Lower leg skin (tissue), 3 donors: ENCODE measurements around the gene KRTAP10-7.

Source experiments
- POLR2A ChIP-seq, 2 donors: fragments of 450-650 bp; IDR thresholded peaks; one replicate each; pipeline ENCODE4 v1.6.1; 2016 to 2017; ENCODE audit warnings: antibody characterized with exemption in 2 of 2, mild to moderate bottlenecking in 1 of 2, moderate library complexity in 1 of 2
- TF ChIP-seq, protein P1 (sequence below), 3 donors: fragments of 450-650 bp; IDR thresholded peaks; one replicate each; pipeline ENCODE4 v1.5.1; 2016; ENCODE audit warnings: antibody characterized with exemption in 3 of 3, mild to moderate bottlenecking in 3 of 3, moderate library complexity in 2 of 3

DNA sequence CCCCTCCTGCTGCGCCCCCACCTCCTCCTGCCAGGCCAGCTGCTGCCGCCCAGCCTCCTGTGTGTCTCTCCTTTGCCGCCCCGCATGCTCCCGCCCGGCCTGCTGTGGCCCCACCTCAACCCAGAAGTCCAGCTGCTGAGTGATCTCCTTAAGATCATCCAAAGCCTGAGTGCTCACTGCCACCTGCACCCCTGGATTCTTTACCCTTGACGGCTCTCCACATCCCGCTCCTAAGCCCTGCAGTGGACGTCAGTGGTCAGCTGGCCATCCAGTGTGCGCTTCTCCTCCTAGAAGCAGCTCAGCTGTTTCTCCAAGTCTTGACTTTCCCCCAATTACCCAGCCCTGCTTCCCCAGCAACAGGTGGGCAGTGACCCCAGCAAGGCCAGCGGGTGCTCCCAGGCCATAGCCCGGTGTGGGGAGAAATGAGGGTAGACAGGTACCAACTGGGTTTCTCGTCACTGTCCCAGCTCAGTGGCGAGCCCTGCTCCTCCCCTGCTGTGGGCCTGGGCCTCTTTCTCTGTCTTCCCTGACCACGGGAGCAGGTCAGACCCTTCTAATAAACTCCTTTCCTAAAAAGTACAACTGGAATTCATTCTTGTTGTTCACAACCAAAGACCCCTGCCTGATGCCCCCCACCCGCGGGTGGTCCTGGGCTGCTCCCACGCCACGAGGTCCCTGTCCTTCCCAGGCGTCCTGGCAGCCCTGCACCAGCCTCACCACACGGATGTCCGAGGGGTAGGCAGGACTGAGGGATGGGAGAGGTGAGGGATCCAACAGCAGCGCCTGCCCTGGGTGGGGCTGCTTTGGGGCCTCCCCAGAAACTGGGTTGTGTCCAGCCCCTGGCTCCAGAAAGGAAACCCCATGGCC, 1.4 kb downstream of the KRTAP10-7 start:
- TF ChIP-seq, protein P1, sequence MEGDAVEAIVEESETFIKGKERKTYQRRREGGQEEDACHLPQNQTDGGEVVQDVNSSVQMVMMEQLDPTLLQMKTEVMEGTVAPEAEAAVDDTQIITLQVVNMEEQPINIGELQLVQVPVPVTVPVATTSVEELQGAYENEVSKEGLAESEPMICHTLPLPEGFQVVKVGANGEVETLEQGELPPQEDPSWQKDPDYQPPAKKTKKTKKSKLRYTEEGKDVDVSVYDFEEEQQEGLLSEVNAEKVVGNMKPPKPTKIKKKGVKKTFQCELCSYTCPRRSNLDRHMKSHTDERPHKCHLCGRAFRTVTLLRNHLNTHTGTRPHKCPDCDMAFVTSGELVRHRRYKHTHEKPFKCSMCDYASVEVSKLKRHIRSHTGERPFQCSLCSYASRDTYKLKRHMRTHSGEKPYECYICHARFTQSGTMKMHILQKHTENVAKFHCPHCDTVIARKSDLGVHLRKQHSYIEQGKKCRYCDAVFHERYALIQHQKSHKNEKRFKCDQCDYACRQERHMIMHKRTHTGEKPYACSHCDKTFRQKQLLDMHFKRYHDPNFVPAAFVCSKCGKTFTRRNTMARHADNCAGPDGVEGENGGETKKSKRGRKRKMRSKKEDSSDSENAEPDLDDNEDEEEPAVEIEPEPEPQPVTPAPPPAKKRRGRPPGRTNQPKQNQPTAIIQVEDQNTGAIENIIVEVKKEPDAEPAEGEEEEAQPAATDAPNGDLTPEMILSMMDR (IDR thresholded peaks at IDR 0.05) = no peak
- no peak for TF ChIP-seq POLR2A (IDR thresholded peaks at IDR 0.05)
